RWPE2 (cell line): ENCODE data around the gene PRDM2.

Experiments used
- ATAC-seq: fragments of 200-7000 bp; cut with Tn5 transposase; 3 replicates; pipeline ENCODE4 v1.9.1; 2021; ENCODE audit warnings: low read depth
- DNase-seq: peaks from one replicate; pipeline ENCODE4 v3.0.0-alpha.2; 2020; ENCODE audit warnings: low spot score
- H3K27ac ChIP-seq: fragments of 450-650 bp; 2 replicates; pipeline ENCODE4 v1.5.1; 2017; ENCODE audit warnings: mild to moderate bottlenecking; ENCODE audit not compliant: poor library complexity, severe bottlenecking
- H3K27me3 ChIP-seq: fragments of 250-450 bp; sonication (Bioruptor Pico); 2 replicates; pipeline ENCODE4 v1.5.1; 2021; ENCODE audit warnings: mild to moderate bottlenecking, moderate library complexity; ENCODE audit not compliant: insufficient read depth, poor library complexity, severe bottlenecking
- H3K36me3 ChIP-seq: fragments of 250-450 bp; sonication (Bioruptor Pico); 2 replicates; pipeline ENCODE4 v1.5.1; 2020; ENCODE audit warnings: low read depth, mild to moderate bottlenecking, moderate library complexity
- H3K4me1 ChIP-seq: fragments of 250-450 bp; sonication (Bioruptor Pico); 2 replicates; pipeline ENCODE4 v1.5.1; 2021; ENCODE audit warnings: mild to moderate bottlenecking, moderate library complexity; ENCODE audit not compliant: insufficient read depth, poor library complexity, severe bottlenecking
- H3K4me3 ChIP-seq: fragments of 250-450 bp; sonication (Bioruptor Pico); 2 replicates; pipeline ENCODE4 v1.5.1; 2021; ENCODE audit warnings: mild to moderate bottlenecking, moderate library complexity; ENCODE audit not compliant: severe bottlenecking
- H3K9me3 ChIP-seq: fragments of 250-450 bp; sonication (Bioruptor Pico); 2 replicates; pipeline ENCODE4 v1.5.1; 2021; ENCODE audit warnings: mild to moderate bottlenecking, moderate library complexity; ENCODE audit not compliant: severe bottlenecking
- TF ChIP-seq, protein P1 (sequence below): fragments of 450-650 bp; IDR thresholded peaks from one replicate; pipeline ENCODE4 v1.5.1; 2017; ENCODE audit warnings: mild to moderate bottlenecking, moderate library complexity; ENCODE audit not compliant: poor library complexity, severe bottlenecking

The PRDM2 gene

GRCh38 chr1:13725714-13726175 is 25.8 kb downstream of the PRDM2 start:
- Histone ChIP-seq H3K27me3 (no peaks in the 10 kb centered on the region), H3K4me3 (no peak overlapping the region), H3K27ac (no peak overlapping the region), H3K36me3 (no peaks in the 10 kb centered on the region), H3K4me1 (no peaks in the 10 kb centered on the region), H3K9me3 (no peaks in the 10 kb centered on the region)
- DNase-seq, result no peak
- ATAC-seq, result peak; percentile 31; the same call in 1 of the 3 replicates
- TF ChIP-seq, protein P1, sequence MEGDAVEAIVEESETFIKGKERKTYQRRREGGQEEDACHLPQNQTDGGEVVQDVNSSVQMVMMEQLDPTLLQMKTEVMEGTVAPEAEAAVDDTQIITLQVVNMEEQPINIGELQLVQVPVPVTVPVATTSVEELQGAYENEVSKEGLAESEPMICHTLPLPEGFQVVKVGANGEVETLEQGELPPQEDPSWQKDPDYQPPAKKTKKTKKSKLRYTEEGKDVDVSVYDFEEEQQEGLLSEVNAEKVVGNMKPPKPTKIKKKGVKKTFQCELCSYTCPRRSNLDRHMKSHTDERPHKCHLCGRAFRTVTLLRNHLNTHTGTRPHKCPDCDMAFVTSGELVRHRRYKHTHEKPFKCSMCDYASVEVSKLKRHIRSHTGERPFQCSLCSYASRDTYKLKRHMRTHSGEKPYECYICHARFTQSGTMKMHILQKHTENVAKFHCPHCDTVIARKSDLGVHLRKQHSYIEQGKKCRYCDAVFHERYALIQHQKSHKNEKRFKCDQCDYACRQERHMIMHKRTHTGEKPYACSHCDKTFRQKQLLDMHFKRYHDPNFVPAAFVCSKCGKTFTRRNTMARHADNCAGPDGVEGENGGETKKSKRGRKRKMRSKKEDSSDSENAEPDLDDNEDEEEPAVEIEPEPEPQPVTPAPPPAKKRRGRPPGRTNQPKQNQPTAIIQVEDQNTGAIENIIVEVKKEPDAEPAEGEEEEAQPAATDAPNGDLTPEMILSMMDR, result peak; percentile 52

DNA sequence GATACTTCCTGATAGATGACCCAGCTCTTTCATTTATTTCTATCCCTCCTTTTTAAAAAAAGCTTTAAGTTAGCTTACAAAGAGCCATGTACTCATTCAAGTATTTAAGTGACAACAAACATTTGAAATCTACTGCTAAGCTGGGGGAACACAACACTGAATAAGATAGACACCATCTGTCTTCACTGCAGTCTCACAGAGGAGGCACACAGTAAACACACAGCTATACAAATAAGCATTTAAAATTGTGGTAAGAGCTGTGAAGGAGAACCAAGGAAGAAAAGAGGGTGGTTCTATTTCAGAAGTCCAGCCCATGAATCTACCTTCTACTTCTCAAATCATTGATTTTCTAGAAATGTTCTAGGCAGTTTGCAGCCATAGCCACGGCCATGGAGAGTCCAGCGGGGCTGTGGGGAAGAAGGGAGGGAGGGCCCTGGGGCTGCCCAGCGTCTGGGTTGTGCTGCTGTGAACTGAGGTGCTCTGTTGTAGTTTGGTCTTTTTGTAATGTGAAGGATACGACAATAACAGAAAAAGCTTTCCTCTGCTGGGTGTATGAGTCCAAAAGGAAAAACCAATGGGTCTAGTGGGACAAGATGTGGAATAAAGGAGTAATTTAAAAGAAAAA is 28.2 kb downstream of the PRDM2 start:
- H3K27ac ChIP-seq, result no peak overlapping the region

GRCh38 chr1:13730291-13730690 is 30.3 kb downstream of the PRDM2 start:
- ATAC-seq (no peak), DNase-seq (no peak)
- TF ChIP-seq, protein P1, result no peak
- H3K27me3 ChIP-seq, result no peaks in the 10 kb centered on the region
- no peaks in the 10 kb centered on the region; the same call in 1 of the 2 replicates for H3K36me3 ChIP-seq
- H3K9me3 ChIP-seq, result no peaks in the 10 kb centered on the region
- H3K27ac ChIP-seq, result no peak overlapping the region
- H3K4me1 ChIP-seq, result no peaks in the 10 kb centered on the region
- H3K4me3 ChIP-seq, result no peak overlapping the region

More for the DNA sequence above, 28.2 kb downstream of the PRDM2 start:
- H3K36me3 ChIP-seq, result no peaks in the 10 kb centered on the region; the same call in 1 of the 2 replicates
- DNase-seq (no peak), ATAC-seq (no peak)
- no peaks in the 10 kb centered on the region for H3K9me3 ChIP-seq
- no peaks in the 10 kb centered on the region for H3K27me3 ChIP-seq
- TF ChIP-seq, protein P1, result no peak
- no peaks in the 10 kb centered on the region for H3K4me1 ChIP-seq
- H3K4me3 ChIP-seq, result no peak overlapping the region

GRCh38 chr1:13730751-13731482 is 30.9 kb downstream of the PRDM2 start:
- no peaks in the 10 kb centered on the region for H3K4me1 ChIP-seq
- DNase-seq, result no peak
- H3K27me3 ChIP-seq, result no peaks in the 10 kb centered on the region

More at GRCh38 chr1:13730751-13731482, 30.9 kb downstream of the PRDM2 start:
- no peak for ATAC-seq
- no peak overlapping the region for H3K27ac ChIP-seq
- no peaks in the 10 kb centered on the region; the same call in 1 of the 2 replicates for H3K36me3 ChIP-seq
- H3K9me3 ChIP-seq, result no peaks in the 10 kb centered on the region
- H3K4me3 ChIP-seq, result no peak overlapping the region
- TF ChIP-seq, protein P1, result no peak
